ENCODE data around the gene GCHFR.

GRCh38 chr15:40763801-40764628, at the start of gene GCHFR:
- no peak for TF ChIP-seq POLR2AphosphoS5 (IDR thresholded peaks at IDR 0.05; ENCODE audit: low read depth, low read length)
- TF ChIP-seq CTCF (IDR thresholded peaks at IDR 0.05), result no peak
- TF ChIP-seq TAF1 (IDR thresholded peaks at IDR 0.05; ENCODE audit: borderline replicate concordance, low read depth, low read length), result no peak
- no peak for TF ChIP-seq YY1 (IDR thresholded peaks at IDR 0.05; ENCODE audit: low read depth)
- no peak for TF ChIP-seq TCF12 (IDR thresholded peaks at IDR 0.05)
- no peak for TF ChIP-seq SMC3 (IDR thresholded peaks at IDR 0.05; ENCODE audit: low read depth, low read length)

All from SK-N-SH (cell line).